Activated naive CD4-positive, alpha-beta T cell treated with Interleukin-2 at 50 U/mL for 16 hours (primary cell): ENCODE measurements around the gene PLA2G4A.

Experiments used
- DNase-seq: peaks from one replicate; pipeline ENCODE4 v3.0.0-alpha.2; 2020

Gene PLA2G4A

GRCh38 chr1:186923486-186923885 is 94.7 kb downstream of the PLA2G4A start:
- DNase-seq, result no peak

DNA sequence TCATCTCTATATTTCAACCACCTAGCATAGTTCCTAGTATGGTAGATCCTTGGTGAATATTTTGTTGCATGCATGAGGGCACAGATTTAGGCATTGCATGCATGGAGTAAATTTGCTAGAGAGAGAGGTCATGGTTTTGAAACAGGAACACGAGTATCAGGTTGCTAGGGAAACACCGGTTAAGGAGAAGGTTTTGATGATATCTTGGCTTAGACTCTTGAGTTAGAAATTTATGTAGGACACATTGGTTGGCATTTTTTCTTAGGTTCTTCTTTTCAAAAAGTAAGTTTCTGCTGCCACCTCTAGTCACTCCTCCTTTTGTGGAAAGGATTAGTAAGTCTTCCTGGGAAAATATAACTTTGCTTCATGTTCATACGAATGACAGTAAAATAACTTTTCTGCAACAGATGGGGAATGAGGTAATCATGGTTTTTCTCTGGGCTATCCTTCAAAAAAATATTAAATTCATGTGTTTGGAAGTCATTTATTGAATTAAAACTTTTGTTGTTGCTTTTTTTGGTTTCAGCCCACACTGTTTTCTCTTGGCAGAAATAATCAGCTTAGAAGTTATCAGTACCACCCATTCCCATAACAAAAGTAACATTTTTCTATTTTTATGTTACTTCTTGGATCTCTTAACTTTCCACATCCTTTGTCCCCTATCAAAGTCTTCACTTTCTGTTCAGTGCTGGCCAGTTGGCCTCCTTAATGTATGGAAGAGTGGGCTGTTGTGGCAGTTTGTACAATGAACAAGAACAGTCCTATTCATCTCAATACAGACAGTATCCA is 97.3 kb downstream of the PLA2G4A start:
- no peak for DNase-seq

- no peak for DNase-seq
Measured at GRCh38 chr1:186927884-186928283, 99.1 kb downstream of the PLA2G4A start.

- no peak for DNase-seq
Measured at GRCh38 chr1:186930238-186930637, 101.5 kb downstream of the PLA2G4A start.

GRCh38 chr1:186937016-186937670 is 108.4 kb downstream of the PLA2G4A start:
- no peak for DNase-seq

- DNase-seq, result no peak
Measured at GRCh38 chr1:186943891-186944686, 115.3 kb downstream of the PLA2G4A start.

GRCh38 chr1:186945146-186945545 is 116.4 kb downstream of the PLA2G4A start:
- DNase-seq, result no peak

- no peak for DNase-seq
Measured at GRCh38 chr1:186948535-186948934, 119.8 kb downstream of the PLA2G4A start.

- no peak for DNase-seq
Measured at GRCh38 chr1:186949173-186949572, 120.4 kb downstream of the PLA2G4A start.

DNA sequence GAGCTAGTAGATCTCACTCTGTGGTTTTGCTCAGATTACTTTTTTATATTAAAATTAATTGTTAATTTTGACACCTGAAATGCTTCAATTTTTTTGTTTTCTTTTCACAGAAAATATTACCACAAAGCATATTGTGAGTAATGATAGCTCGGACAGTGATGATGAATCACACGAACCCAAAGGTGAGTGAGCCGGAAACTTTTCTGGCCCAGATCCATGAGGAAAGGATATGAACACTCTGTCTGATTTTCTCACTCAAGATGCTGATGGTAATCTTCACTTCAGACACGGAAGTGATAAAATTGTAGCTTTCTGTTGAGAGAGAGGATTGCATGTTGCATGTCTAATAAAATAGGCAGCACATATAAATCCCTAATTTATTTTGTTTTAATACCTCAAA is 121.8 kb downstream of the PLA2G4A start:
- DNase-seq, result no peak

DNA sequence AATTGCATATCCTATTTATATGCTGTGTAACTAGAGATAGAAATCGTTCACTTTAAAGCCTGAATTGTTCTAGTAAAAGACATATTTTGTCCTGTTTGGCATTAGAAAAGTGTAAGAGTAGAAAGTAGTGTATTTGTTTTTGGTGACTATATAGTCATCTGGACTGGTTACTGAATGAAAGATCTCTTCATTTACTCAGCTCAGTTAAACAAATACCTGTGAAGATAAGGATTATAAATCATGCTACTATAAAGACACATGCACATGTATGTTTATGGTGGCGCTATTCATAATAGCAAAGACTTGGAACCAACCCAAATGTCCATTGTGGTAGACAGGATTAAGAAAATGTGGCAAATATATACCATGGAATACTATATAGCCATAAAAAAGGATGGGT is 125.1 kb downstream of the PLA2G4A start:
- no peak for DNase-seq

- no peak for DNase-seq
Measured at GRCh38 chr1:186957314-186957713, 128.6 kb downstream of the PLA2G4A start.

GRCh38 chr1:186958520-186958919 is 129.8 kb downstream of the PLA2G4A start:
- DNase-seq, result no peak

GRCh38 chr1:186960861-186961260 is 132.1 kb downstream of the PLA2G4A start:
- no peak for DNase-seq

DNA sequence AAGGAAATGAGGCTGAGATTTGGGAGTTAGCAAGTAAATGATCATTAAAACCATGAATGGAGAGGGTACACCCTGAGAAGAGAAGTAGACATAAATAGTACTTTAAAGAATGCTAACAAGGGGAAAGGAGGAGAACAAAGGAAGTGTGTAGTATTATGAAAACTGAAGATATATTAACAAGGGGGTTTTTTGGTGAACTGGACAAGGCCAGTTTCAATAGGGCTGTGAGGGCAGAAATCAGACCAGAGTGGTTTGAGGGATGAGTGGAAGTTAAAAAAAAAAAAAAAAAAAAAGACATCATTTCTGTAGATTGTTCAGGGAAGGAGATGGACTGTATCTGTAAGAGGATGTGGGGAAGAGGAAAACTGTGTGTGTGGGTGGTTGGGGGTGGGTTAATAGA is 137.1 kb downstream of the PLA2G4A start:
- no peak for DNase-seq

DNA sequence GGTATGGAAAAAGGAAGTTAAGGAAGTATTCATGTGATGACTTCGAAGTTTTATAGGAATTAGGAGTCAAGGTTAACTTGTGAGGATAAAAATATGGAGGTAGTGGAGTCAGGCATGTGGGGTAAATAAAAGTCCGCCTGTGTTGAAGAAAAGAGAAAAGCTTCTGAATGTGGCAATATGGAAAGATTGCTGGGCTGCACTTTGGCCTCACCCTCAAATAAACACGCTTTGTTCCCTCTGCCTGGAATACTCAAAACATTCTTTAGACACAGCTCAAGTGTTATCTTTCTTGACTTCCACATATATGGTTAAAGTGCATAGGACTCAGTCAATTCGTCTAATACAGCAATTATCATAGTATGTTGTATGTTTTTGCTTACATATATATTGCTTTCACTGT is 137.7 kb downstream of the PLA2G4A start:
- no peak for DNase-seq

DNA sequence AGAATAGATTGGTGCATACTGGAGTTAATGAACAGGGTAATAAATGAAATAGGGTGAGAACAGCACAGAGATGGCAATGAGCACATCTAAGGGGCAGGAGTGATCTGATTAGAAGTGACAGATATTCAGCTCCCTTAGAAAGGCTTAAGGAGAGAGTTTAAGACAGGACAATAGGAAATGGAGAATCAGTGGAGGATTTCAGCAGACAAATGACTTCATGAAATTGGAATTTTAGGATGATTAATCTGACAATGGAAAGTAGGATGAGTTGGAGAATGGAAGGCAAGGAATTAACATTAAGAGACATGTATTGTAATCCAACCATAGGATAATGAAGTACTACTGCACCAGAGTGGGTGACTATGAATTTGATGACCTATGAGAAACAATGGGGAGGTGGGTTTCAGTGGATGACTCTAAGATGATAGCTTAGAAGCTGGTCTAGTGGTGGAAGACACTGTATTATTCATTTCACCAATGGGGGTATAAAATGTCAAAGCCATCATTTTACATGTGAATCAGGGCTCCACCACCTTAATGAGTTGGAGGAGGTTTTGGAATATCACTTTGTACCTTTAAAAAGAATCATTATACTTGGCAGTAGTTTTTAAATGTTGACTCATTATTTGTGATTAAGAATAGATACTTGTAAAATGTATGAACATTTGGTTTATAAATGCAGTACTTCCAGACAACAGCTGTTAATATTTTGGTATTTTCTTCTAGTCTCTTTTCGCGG is 139.1 kb downstream of the PLA2G4A start:
- DNase-seq, result no peak

DNA sequence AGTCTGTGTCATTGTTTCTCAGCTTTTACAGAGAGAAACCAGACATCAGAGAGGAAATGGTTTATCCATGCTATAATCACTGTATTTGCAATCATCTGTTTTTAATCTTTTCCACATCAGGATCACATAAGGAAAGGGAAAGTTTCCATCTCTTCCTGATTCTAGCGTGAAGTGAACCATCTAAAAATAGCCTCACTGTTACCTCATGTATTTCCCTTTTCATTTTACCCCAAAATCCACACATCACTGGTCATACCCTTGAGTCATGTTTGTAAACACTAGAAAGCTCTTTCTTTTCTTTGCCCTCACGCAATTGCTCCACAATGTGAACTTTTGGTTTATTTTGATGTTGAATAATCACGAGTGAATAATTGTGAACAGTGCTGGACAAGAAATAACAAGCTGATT is 146.0 kb downstream of the PLA2G4A start:
- DNase-seq, result no peak

DNA sequence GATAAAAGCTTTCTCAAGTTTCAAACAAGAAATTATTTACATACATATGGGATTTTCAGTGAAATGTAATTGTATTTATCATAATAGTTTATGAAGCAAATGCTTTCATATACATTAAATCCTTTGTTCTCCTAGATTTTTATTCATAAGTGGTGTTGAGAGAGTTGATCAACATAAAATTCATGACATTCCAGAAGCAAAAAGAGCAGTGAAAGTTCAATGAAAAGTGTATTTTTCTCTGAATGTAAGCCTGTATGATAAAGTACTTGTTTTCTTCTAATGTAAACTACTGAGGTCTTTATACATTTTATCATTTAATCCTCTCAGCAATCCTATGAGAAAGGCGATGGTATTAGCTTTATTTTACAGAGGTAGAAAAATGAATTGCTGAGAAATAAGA is 146.5 kb downstream of the PLA2G4A start:
- no peak for DNase-seq

GRCh38 chr1:186976700-186977099 is 148.0 kb downstream of the PLA2G4A start:
- DNase-seq, result no peak

- no peak for DNase-seq
Measured at GRCh38 chr1:186977266-186977957, 148.7 kb downstream of the PLA2G4A start.
